HG02970 (cell line): ENCODE measurements around the gene PUS3.
"Not testable (repeated sequence)": the region's sequence is repeated elsewhere in the genome, so short reads cannot be mapped to it uniquely, and the experiment has no call there.

Source experiments
- ATAC-seq: cut with Tn5 transposase; IDR thresholded peaks from one replicate; pipeline ENCODE4 v1.9.1; 2021; ENCODE audit warnings: mild to moderate bottlenecking, moderate library complexity, moderate number of reproducible peaks; ENCODE audit not compliant: unreplicated experiment, low FRiP score

The PUS3 gene

GRCh38 chr11:125873881-125874555 lies 29.0 kb downstream of the PUS3 start:
- ATAC-seq = no peak

GRCh38 chr11:125872138-125872491 lies 30.9 kb downstream of the PUS3 start:
- ATAC-seq = no peak

DNA sequence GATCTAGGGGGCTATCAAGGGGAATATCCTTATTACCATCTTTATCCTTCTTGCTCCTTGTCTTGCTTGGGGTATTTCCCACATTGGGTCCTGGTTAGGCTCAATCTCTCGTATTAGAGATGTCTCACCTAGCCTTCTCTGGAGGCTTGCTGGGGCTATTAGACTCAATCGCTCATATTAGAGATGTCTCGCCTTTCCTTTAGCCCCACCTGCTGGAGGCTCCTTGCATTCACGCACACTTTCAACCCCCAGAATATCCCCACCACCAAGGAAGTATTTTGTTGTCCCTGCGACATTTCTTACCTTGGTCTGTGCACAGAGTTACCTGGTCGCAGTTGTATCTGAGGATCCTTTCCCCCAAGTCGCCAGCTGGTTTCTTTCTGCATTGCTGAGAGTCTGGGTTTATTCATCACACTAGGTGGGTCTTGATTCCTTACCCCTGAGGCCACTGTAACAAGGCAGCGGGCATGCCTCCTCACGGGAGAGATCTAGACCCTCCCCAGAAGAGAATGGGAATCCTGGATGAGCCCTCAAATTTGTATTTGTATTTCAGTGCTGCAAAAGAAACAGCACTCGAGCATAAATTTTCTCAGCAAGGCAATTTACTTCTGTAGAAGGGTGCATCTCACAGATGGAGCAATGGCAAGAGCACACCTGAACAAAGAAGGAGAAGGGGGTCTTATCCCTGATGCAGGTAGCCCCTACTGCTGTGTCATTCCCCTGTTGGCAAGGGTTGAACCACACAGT lies 31.4 kb downstream of the PUS3 start:
- no peak for ATAC-seq

DNA sequence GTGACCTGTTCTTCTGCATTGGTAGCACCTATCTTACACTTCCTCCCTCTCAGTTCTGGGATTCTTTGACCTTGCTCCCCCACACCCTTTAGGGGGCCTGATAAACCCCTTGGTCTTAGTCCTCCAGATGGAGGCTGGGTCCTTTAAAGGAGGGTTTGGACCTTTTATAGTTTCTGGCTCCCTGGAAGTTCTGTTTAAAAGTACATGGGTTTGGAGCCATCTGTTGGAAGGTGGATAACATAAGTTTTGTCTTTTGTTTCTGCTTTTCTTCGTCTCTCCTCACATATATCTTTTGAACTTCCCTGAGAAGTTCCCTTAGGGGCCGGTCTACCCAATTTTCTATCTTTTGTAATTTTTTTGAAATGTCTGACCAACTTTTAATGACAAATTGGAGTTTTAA lies 33.5 kb downstream of the PUS3 start:
- ATAC-seq = no peak

GRCh38 chr11:125865354-125865753 lies 37.7 kb downstream of the PUS3 start:
- not testable (repeated sequence) for ATAC-seq

DNA sequence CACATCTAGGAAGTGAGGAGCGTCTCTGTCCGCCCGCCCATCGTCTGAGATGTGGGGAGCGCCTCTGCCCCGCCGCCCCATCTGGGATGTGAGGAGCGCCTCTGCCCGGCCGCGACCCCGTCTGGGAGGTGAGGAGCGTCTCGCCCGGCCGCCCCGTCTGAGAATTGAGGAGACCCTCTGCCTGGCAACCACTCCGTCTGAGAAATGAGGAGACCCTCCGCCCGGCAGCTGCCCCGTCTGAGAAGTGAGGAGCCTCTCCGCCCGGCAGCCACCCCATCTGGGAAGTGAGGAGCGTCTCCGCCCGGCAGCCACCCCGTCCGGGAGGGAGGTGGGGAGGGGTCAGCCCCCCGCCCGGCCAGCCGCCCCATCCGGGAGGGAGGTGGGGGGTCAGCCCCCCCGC lies 40.2 kb downstream of the PUS3 start:
- ATAC-seq = not testable (repeated sequence)

GRCh38 chr11:125857670-125858069 lies 45.3 kb downstream of the PUS3 start:
- ATAC-seq = not testable (repeated sequence)

DNA sequence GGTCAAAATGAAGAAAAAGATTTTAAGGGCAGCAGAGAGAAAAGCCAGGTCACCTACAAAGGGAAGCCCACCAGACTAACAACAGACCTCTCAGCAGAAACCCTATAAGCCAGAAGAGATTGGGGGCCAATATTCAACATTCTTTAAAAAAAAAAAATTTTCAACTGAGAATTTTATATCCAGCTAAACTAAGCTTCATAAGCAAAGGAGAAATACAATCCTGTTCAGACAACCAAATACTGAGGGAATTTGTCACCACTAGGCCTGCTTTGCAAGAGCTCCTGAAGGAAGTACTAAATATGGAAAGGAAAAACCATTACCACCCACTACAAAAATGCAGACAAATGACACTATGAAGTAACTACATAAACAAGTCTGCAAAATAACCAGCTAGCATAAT lies 56.8 kb downstream of the PUS3 start:
- no peak for ATAC-seq
